GM12878 (cell line): Measurements from ENCODE around the gene BHLHA15.

Experiments
- CBFB ChIP-seq: IDR thresholded peaks from 2 replicates; pipeline ENCODE4 v1.6.1; 2016; ENCODE audit warnings: antibody characterized with exemption, low read depth
- CEBPB ChIP-seq, 2 experiments: fragments of 150-350 bp in 1 of 2; IDR thresholded peaks; 2 replicates each; pipeline ENCODE4 v1.6.1; 2012 to 2014; ENCODE audit warnings: low read depth in 2 of 2, low read length in 2 of 2, borderline replicate concordance in 1 of 2, inconsistent platforms in 1 of 2
- CHD2 ChIP-seq: IDR thresholded peaks from 2 replicates; pipeline ENCODE4 v1.6.1; 2011; ENCODE audit warnings: low read depth, low read length, improper control_type of control experiment, borderline replicate concordance
- CTCF ChIP-seq, 3 experiments: IDR thresholded peaks in 2 of 3; conservative IDR thresholded peaks in 1 of 3; 2 replicates each; pipeline ENCODE4 v1.5.1; 2011; ENCODE audit warnings: low read depth in 3 of 3, low read length in 3 of 3, mild to moderate bottlenecking in 3 of 3, control low read depth in 2 of 3, moderate library complexity in 2 of 3, inconsistent platforms in 1 of 3, mixed read lengths in 1 of 3; ENCODE audit not compliant: control insufficient read depth in 2 of 3, insufficient read depth in 1 of 3; ENCODE audit errors: extremely low read depth in 1 of 3
- EP300 ChIP-seq, 2 experiments: fragments of 150-350 bp in 1 of 2; IDR thresholded peaks; 2 replicates each; pipeline ENCODE4 v1.6.1; 2011 to 2012; ENCODE audit warnings: low read depth in 2 of 2, low read length in 2 of 2, borderline replicate concordance in 1 of 2, improper control_type of control experiment in 1 of 2, inconsistent platforms in 1 of 2; ENCODE audit not compliant: control insufficient read depth in 1 of 2
- GABPA ChIP-seq: IDR thresholded peaks from 2 replicates; pipeline ENCODE4 v1.6.1; 2014; ENCODE audit warnings: antibody characterized with exemption, low read depth, mild to moderate bottlenecking, inconsistent platforms
- HDAC2 ChIP-seq: fragments of 200-600 bp; sonication (generic); IDR thresholded peaks from 2 replicates; pipeline ENCODE4 v1.6.1; 2017
- HDAC6 ChIP-seq: fragments of 200-600 bp; sonication (generic); IDR thresholded peaks from one replicate; pipeline ENCODE4 v1.8.0; 2017; ENCODE audit warnings: antibody characterized with exemption; ENCODE audit not compliant: unreplicated experiment
- IKZF1 ChIP-seq: fragments of 450-650 bp; conservative IDR thresholded peaks from 2 replicates; pipeline ENCODE4 v1.6.1; 2017; ENCODE audit warnings: antibody characterized with exemption, mild to moderate bottlenecking
- MEF2B ChIP-seq: fragments of 450-650 bp; IDR thresholded peaks from 2 replicates; pipeline ENCODE4 v1.6.1; 2018; ENCODE audit warnings: mild to moderate bottlenecking, moderate library complexity; ENCODE audit not compliant: partially characterized antibody, poor library complexity, severe bottlenecking
- MYC ChIP-seq: IDR thresholded peaks from 2 replicates; pipeline ENCODE4 v1.6.1; 2011; ENCODE audit warnings: mild to moderate bottlenecking, low read length, moderate library complexity, inconsistent platforms; ENCODE audit not compliant: insufficient read depth, insufficient replicate concordance, insufficient read length, severe bottlenecking
- PML ChIP-seq: IDR thresholded peaks from 2 replicates; pipeline ENCODE4 v1.6.1; 2012; ENCODE audit warnings: low read length, inconsistent platforms
- ZNF622 ChIP-seq: fragments of 450-650 bp; IDR thresholded peaks from 2 replicates; pipeline ENCODE4 v1.6.1; 2017; ENCODE audit warnings: mild to moderate bottlenecking, inconsistent platforms

DNA sequence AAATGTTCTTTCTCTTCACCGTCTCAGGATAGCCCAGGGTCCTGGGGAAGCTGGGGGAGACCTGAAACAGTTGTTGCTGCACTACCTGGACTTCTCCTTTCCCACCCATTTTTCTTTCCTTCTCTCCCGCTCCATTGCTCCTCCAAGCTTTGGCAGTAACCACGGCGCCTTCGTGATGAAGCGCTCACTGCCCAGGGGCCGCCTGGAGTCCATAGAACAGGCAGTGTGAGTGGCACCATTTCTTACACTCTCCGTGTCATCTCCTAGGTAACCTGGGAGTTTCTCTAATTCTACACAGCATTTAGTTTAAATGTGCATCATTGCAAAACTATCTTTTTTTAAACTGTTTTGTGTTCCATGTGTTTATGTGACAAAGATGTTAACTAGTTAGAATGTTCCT, 40.3 kb upstream of the BHLHA15 start:
- TF ChIP-seq EP300 (IDR thresholded peaks at IDR 0.05; ENCODE audit: borderline replicate concordance in 1 of 2, control insufficient read depth in 1 of 2, low read depth in 2 of 2, low read length in 2 of 2) (no peak), IKZF1 (no peak), ZNF622 (no peak), MYC (no peak), PML (no peak), CEBPB (IDR thresholded peaks at IDR 0.05; ENCODE audit: borderline replicate concordance in 1 of 2, low read depth in 2 of 2, low read length in 2 of 2) (no peak), CTCF (IDR thresholded peaks at IDR 0.05 in 2 of 3, conservative IDR thresholded peaks at IDR 0.05 in 1 of 3; ENCODE audit: control insufficient read depth in 2 of 3, extremely low read depth in 1 of 3, insufficient read depth in 1 of 3, low read depth in 3 of 3, low read length in 3 of 3) (no peak), GABPA (no peak), MEF2B (no peak), CHD2 (no peak), CBFB (no peak), HDAC2 (no peak), HDAC6 (no peak)
